GM23338 (cell line): ENCODE data around the gene PCNT. TPM values are rescaled to one million over a fixed set of nuclear protein-coding genes. Genes with fewer than 3 reads are reported as not detected.

Source experiments
- ATAC-seq: fragments of 200-7000 bp; cut with Tn5 transposase; 3 replicates; pipeline ENCODE4 v1.9.1; 2020
- DNase-seq: peaks from one replicate; pipeline ENCODE4 v3.0.0-alpha.2; 2015; ENCODE audit warnings: low spot score
- H2AFZ ChIP-seq: fragments of 200-600 bp; sonication (generic); 2 replicates; pipeline ENCODE4 v1.8.0; 2016; ENCODE audit warnings: antibody characterized with exemption, mild to moderate bottlenecking, moderate library complexity
- H3F3A ChIP-seq: fragments of 200-600 bp; sonication (generic); replicated peaks from 2 replicates; pipeline ENCODE4 v1.8.0; 2017; ENCODE audit warnings: antibody characterized with exemption, mixed run types, low read depth
- H3K27ac ChIP-seq: fragments of 200-600 bp; sonication (generic); 2 replicates; pipeline ENCODE4 v1.6.1; 2016; ENCODE audit warnings: low read depth
- H3K27me3 ChIP-seq: fragments of 200-600 bp; sonication (generic); 2 replicates; pipeline ENCODE4 v1.8.0; 2016; ENCODE audit warnings: mild to moderate bottlenecking, mixed run types, moderate library complexity; ENCODE audit not compliant: insufficient read depth
- H3K36me3 ChIP-seq: fragments of 200-600 bp; sonication (generic); 2 replicates; pipeline ENCODE4 v1.8.0; 2016; ENCODE audit warnings: mild to moderate bottlenecking; ENCODE audit not compliant: insufficient read depth
- H3K4me1 ChIP-seq: fragments of 200-600 bp; sonication (generic); 2 replicates; pipeline ENCODE4 v1.8.0; 2016; ENCODE audit warnings: mild to moderate bottlenecking, moderate library complexity; ENCODE audit not compliant: insufficient read depth
- H3K4me2 ChIP-seq: fragments of 200-600 bp; sonication (generic); 2 replicates; pipeline ENCODE4 v1.7.1; 2017; ENCODE audit warnings: mixed run types
- H3K4me3 ChIP-seq: fragments of 200-600 bp; sonication (generic); 2 replicates; pipeline ENCODE4 v1.6.1; 2016; ENCODE audit warnings: mixed run types
- H3K79me2 ChIP-seq: fragments of 200-600 bp; sonication (generic); replicated peaks from 2 replicates; pipeline ENCODE4 v1.8.0; 2017; ENCODE audit warnings: mild to moderate bottlenecking; ENCODE audit not compliant: insufficient read depth
- H3K9me2 ChIP-seq: fragments of 200-600 bp; sonication (generic); 2 replicates; pipeline ENCODE4 v1.8.0; 2017; ENCODE audit not compliant: insufficient read depth
- H4K20me1 ChIP-seq: fragments of 200-600 bp; sonication (generic); replicated peaks from 2 replicates; pipeline ENCODE4 v1.8.0; 2017; ENCODE audit warnings: mild to moderate bottlenecking; ENCODE audit not compliant: insufficient read depth
- H3K27ac Mint-ChIP-seq: 2 replicates; pipeline ENCODE4 v1.8.0; 2020; ENCODE audit warnings: inconsistent platforms, mild to moderate bottlenecking, moderate library complexity, mixed read lengths
- H3K27me3 Mint-ChIP-seq: 3 replicates; pipeline ENCODE4 v1.8.0; 2022; ENCODE audit warnings: low read depth, mild to moderate bottlenecking, moderate library complexity, mixed read lengths, inconsistent platforms; ENCODE audit not compliant: insufficient read depth, poor library complexity
- H3K36me3 Mint-ChIP-seq: 3 replicates; pipeline ENCODE4 v1.8.0; 2021; ENCODE audit warnings: low read depth, mild to moderate bottlenecking, inconsistent platforms, moderate library complexity, mixed read lengths
- H3K4me1 Mint-ChIP-seq: 3 replicates; pipeline ENCODE4 v1.8.0; 2020; ENCODE audit warnings: mild to moderate bottlenecking, inconsistent platforms, mixed read lengths
- H3K4me3 Mint-ChIP-seq: 3 replicates; pipeline ENCODE4 v1.8.0; 2021; ENCODE audit warnings: moderate library complexity, mild to moderate bottlenecking, inconsistent platforms, mixed read lengths
- H3K9me3 Mint-ChIP-seq: 3 replicates; pipeline ENCODE4 v1.8.0; 2020; ENCODE audit warnings: moderate library complexity, mild to moderate bottlenecking, inconsistent platforms, mixed read lengths
- CREB1 ChIP-seq: fragments of 250-450 bp; sonication (Bioruptor Pico); IDR thresholded peaks from 2 replicates; pipeline ENCODE4 v1.5.0; 2020; ENCODE audit warnings: low read depth, mild to moderate bottlenecking, moderate library complexity
- EZH2 ChIP-seq: fragments of 200-600 bp; sonication (generic); IDR thresholded peaks from one replicate; pipeline ENCODE4 v1.8.0; 2017; ENCODE audit warnings: antibody characterized with exemption, mild to moderate bottlenecking, low read depth; ENCODE audit not compliant: unreplicated experiment
- EZH2phosphoT487 ChIP-seq: fragments of 200-600 bp; sonication (generic); IDR thresholded peaks from one replicate; pipeline ENCODE4 v1.8.1; 2018; ENCODE audit warnings: antibody characterized with exemption; ENCODE audit not compliant: unreplicated experiment
- JUNB ChIP-seq: IDR thresholded peaks from one replicate; pipeline ENCODE4 v1.6.1; 2016; ENCODE audit warnings: antibody characterized with exemption; ENCODE audit not compliant: unreplicated experiment
- NANOG ChIP-seq: IDR thresholded peaks from 2 replicates; pipeline ENCODE4 v1.6.1; 2016; ENCODE audit warnings: antibody characterized with exemption, borderline replicate concordance
- POLR2AphosphoS5 ChIP-seq: IDR thresholded peaks from 2 replicates; pipeline ENCODE4 v1.6.1; 2016; ENCODE audit warnings: antibody characterized with exemption, low read depth
- STAT1 ChIP-seq: IDR thresholded peaks from one replicate; pipeline ENCODE4 v1.6.1; 2016; ENCODE audit warnings: antibody characterized with exemption; ENCODE audit not compliant: unreplicated experiment
- ZNF114 ChIP-seq: fragments of 250-450 bp; sonication (Bioruptor Pico); IDR thresholded peaks from 2 replicates; pipeline ENCODE4 v1.5.0; 2020; ENCODE audit warnings: mild to moderate bottlenecking, moderate library complexity
- ZNF331 ChIP-seq: fragments of 250-450 bp; sonication (Bioruptor Pico); IDR thresholded peaks from 2 replicates; pipeline ENCODE4 v1.5.0; 2020; ENCODE audit warnings: low read depth, mild to moderate bottlenecking, moderate library complexity
- polyA plus RNA-seq: library from polyadenylated mRNA; unstranded; fragments of >200 nt; fragmentation: Nextera tagmentation; extraction: Ambion mirVana; gene quantifications from 2 replicates; pipeline ENCODE4 v1.2.1, GENCODE V29; 2016
- total RNA-seq: library from RNA; depleted of rRNA; stranded (reverse); fragments of >200 nt; shearing (Covaris generic); gene quantifications from 2 replicates; pipeline ENCODE4 v1.2.3, GENCODE V29; 2014
- TF ChIP-seq, protein P1 (sequence below): IDR thresholded peaks from one replicate; pipeline ENCODE4 v1.6.1; 2018; ENCODE audit warnings: antibody characterized with exemption; ENCODE audit not compliant: unreplicated experiment
- TF ChIP-seq, protein P2 (sequence below): fragments of 250-450 bp; sonication (Bioruptor Pico); IDR thresholded peaks from 2 replicates; pipeline ENCODE4 v1.5.0; 2020; ENCODE audit warnings: mild to moderate bottlenecking, moderate library complexity
- TF ChIP-seq, protein P3 (sequence below): IDR thresholded peaks from 2 replicates; pipeline ENCODE4 v1.6.1; 2016; ENCODE audit warnings: antibody characterized with exemption
- TF ChIP-seq, protein P4 (sequence below), 2 experiments: fragments of 200-600 bp in 1 of 2; sonication (generic) in 1 of 2; conservative IDR thresholded peaks; 2 replicates each; pipeline versions ENCODE4 v1.5.1 to v1.6.1; 2016 to 2017; ENCODE audit warnings: antibody characterized with exemption in 2 of 2, low read depth in 2 of 2, mild to moderate bottlenecking in 2 of 2, moderate library complexity in 1 of 2

PCNT gene
- total and polyA plus RNA-seq, 2 experiments from 2014 or later, result 39.6 to 46.1 TPM

DNA sequence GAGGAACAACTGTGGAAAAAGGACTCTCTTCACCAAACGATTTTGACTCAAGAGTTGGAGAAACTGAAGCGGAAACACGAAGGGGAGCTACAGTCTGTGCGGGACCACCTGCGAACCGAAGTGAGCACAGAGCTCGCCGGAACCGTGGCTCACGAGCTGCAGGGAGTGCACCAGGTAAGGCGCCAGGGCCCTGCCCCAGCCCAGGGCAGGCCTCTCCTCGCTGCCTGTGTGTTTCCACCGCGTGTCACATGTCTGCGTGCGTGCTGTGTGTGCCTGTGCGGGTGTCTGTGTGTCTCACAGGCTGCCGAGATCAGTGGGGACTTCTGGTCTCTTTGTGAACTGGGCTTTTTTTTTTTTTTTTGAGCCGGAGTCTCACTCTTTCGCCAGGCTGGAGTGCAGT, 43.0 kb downstream of the PCNT start:
- ATAC-seq (no peak), DNase-seq (no peak)
- peaks cover 7% of the 10 kb centered on the region; the same call in 1 of the 2 replicates for H3K36me3 ChIP-seq

More for the DNA sequence above, 43.0 kb downstream of the PCNT start:
- H3K4me1 ChIP-seq, result no peaks in the 10 kb centered on the region
- TF ChIP-seq POLR2AphosphoS5, result no peak
- TF ChIP-seq, protein P1, sequence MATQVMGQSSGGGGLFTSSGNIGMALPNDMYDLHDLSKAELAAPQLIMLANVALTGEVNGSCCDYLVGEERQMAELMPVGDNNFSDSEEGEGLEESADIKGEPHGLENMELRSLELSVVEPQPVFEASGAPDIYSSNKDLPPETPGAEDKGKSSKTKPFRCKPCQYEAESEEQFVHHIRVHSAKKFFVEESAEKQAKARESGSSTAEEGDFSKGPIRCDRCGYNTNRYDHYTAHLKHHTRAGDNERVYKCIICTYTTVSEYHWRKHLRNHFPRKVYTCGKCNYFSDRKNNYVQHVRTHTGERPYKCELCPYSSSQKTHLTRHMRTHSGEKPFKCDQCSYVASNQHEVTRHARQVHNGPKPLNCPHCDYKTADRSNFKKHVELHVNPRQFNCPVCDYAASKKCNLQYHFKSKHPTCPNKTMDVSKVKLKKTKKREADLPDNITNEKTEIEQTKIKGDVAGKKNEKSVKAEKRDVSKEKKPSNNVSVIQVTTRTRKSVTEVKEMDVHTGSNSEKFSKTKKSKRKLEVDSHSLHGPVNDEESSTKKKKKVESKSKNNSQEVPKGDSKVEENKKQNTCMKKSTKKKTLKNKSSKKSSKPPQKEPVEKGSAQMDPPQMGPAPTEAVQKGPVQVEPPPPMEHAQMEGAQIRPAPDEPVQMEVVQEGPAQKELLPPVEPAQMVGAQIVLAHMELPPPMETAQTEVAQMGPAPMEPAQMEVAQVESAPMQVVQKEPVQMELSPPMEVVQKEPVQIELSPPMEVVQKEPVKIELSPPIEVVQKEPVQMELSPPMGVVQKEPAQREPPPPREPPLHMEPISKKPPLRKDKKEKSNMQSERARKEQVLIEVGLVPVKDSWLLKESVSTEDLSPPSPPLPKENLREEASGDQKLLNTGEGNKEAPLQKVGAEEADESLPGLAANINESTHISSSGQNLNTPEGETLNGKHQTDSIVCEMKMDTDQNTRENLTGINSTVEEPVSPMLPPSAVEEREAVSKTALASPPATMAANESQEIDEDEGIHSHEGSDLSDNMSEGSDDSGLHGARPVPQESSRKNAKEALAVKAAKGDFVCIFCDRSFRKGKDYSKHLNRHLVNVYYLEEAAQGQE, result no peak
- TF ChIP-seq EZH2, result no peak
- no peak for TF ChIP-seq ZNF114 (CRISPR knock-in tag)
- TF ChIP-seq, protein P2, sequence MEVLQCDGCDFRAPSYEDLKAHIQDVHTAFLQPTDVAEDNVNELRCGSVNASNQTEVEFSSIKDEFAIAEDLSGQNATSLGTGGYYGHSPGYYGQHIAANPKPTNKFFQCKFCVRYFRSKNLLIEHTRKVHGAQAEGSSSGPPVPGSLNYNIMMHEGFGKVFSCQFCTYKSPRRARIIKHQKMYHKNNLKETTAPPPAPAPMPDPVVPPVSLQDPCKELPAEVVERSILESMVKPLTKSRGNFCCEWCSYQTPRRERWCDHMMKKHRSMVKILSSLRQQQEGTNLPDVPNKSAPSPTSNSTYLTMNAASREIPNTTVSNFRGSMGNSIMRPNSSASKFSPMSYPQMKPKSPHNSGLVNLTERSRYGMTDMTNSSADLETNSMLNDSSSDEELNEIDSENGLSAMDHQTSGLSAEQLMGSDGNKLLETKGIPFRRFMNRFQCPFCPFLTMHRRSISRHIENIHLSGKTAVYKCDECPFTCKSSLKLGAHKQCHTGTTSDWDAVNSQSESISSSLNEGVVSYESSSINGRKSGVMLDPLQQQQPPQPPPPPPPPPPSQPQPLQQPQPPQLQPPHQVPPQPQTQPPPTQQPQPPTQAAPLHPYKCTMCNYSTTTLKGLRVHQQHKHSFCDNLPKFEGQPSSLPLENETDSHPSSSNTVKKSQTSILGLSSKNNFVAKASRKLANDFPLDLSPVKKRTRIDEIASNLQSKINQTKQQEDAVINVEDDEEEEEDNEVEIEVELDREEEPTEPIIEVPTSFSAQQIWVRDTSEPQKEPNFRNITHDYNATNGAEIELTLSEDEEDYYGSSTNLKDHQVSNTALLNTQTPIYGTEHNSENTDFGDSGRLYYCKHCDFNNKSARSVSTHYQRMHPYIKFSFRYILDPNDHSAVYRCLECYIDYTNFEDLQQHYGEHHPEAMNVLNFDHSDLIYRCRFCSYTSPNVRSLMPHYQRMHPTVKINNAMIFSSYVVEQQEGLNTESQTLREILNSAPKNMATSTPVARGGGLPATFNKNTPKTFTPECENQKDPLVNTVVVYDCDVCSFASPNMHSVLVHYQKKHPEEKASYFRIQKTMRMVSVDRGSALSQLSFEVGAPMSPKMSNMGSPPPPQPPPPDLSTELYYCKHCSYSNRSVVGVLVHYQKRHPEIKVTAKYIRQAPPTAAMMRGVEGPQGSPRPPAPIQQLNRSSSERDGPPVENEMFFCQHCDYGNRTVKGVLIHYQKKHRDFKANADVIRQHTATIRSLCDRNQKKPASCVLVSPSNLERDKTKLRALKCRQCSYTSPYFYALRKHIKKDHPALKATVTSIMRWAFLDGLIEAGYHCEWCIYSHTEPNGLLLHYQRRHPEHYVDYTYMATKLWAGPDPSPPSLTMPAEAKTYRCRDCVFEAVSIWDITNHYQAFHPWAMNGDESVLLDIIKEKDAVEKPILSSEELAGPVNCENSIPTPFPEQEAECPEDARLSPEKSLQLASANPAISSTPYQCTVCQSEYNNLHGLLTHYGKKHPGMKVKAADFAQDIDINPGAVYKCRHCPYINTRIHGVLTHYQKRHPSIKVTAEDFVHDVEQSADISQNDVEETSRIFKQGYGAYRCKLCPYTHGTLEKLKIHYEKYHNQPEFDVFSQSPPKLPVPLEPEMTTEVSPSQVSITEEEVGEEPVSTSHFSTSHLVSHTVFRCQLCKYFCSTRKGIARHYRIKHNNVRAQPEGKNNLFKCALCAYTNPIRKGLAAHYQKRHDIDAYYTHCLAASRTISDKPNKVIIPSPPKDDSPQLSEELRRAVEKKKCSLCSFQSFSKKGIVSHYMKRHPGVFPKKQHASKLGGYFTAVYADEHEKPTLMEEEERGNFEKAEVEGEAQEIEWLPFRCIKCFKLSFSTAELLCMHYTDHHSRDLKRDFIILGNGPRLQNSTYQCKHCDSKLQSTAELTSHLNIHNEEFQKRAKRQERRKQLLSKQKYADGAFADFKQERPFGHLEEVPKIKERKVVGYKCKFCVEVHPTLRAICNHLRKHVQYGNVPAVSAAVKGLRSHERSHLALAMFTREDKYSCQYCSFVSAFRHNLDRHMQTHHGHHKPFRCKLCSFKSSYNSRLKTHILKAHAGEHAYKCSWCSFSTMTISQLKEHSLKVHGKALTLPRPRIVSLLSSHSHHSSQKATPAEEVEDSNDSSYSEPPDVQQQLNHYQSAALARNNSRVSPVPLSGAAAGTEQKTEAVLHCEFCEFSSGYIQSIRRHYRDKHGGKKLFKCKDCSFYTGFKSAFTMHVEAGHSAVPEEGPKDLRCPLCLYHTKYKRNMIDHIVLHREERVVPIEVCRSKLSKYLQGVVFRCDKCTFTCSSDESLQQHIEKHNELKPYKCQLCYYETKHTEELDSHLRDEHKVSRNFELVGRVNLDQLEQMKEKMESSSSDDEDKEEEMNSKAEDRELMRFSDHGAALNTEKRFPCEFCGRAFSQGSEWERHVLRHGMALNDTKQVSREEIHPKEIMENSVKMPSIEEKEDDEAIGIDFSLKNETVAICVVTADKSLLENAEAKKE (CRISPR knock-in tag), result no peak
- TF ChIP-seq NANOG, result no peak
- no peak for TF ChIP-seq ZNF331 (CRISPR knock-in tag)
- TF ChIP-seq, protein P3, sequence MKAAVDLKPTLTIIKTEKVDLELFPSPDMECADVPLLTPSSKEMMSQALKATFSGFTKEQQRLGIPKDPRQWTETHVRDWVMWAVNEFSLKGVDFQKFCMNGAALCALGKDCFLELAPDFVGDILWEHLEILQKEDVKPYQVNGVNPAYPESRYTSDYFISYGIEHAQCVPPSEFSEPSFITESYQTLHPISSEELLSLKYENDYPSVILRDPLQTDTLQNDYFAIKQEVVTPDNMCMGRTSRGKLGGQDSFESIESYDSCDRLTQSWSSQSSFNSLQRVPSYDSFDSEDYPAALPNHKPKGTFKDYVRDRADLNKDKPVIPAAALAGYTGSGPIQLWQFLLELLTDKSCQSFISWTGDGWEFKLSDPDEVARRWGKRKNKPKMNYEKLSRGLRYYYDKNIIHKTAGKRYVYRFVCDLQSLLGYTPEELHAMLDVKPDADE, result no peak
- TF ChIP-seq, protein P4, sequence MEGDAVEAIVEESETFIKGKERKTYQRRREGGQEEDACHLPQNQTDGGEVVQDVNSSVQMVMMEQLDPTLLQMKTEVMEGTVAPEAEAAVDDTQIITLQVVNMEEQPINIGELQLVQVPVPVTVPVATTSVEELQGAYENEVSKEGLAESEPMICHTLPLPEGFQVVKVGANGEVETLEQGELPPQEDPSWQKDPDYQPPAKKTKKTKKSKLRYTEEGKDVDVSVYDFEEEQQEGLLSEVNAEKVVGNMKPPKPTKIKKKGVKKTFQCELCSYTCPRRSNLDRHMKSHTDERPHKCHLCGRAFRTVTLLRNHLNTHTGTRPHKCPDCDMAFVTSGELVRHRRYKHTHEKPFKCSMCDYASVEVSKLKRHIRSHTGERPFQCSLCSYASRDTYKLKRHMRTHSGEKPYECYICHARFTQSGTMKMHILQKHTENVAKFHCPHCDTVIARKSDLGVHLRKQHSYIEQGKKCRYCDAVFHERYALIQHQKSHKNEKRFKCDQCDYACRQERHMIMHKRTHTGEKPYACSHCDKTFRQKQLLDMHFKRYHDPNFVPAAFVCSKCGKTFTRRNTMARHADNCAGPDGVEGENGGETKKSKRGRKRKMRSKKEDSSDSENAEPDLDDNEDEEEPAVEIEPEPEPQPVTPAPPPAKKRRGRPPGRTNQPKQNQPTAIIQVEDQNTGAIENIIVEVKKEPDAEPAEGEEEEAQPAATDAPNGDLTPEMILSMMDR (conservative IDR thresholded peaks at IDR 0.05; ENCODE audit: low read depth in 2 of 2), result no peak
- no peak for TF ChIP-seq STAT1
- no peak for TF ChIP-seq EZH2phosphoT487
- no peak for TF ChIP-seq JUNB
- TF ChIP-seq CREB1 (CRISPR knock-in tag), result no peak
- Mint-ChIP-seq H3K4me3 (no peak overlapping the region), H3K27ac (no peak overlapping the region; the same call in 1 of the 2 replicates), H3K4me1 (no peaks in the 10 kb centered on the region), H3K27me3 (peaks cover 18% of the 10 kb centered on the region), H3K9me3 (peaks cover 8% of the 10 kb centered on the region; the same call in 2 of the 3 replicates), H3K36me3 (peaks cover 68% of the 10 kb centered on the region)
- no peak overlapping the region for H3K27ac ChIP-seq
- peaks cover 30% of the 10 kb centered on the region for H3K79me2 ChIP-seq
- H2AFZ ChIP-seq, result no peak overlapping the region
- peaks cover 14% of the 10 kb centered on the region; the same call in 1 of the 2 replicates for H3F3A ChIP-seq
- H3K4me3 ChIP-seq, result no peak overlapping the region
- H4K20me1 ChIP-seq, result no peaks in the 10 kb centered on the region; the same call in 1 of the 2 replicates
- no peaks in the 10 kb centered on the region for H3K9me2 ChIP-seq
- H3K27me3 ChIP-seq, result no peaks in the 10 kb centered on the region
- H3K4me2 ChIP-seq, result no peak overlapping the region
